OCI-LY7 (cell line): ENCODE measurements around the gene RETREG2. TPM values are rescaled to one million over a fixed set of nuclear protein-coding genes. Genes with fewer than 3 reads are reported as not detected.

Experiments used
- BruUV-seq: library from RNA; stranded (reverse); fragments of 400-500 nt; replicated peaks from 2 replicates; lab custom pipeline; 2021; lab: Mats Ljungman, UMichigan
- CTCF ChIA-PET: fragments of 300-600 bp; sonication (Branson Sonifier 250); formaldehyde crosslinking; loops from one replicate; lab custom pipeline; 2022; ENCODE audit warnings: antibody characterized with exemption; ENCODE audit not compliant: unreplicated experiment; lab: Charles Lee
- POLR2A ChIA-PET: fragments of 300-600 bp; sonication (Branson Sonifier 250); formaldehyde crosslinking; loops from one replicate; lab custom pipeline; 2022; ENCODE audit warnings: antibody characterized with exemption; lab: Charles Lee
- DNase-seq: peaks from one replicate; pipeline ENCODE4 v3.0.0-alpha.2; 2015; ENCODE audit warnings: low spot score
- H2AFZ ChIP-seq: fragments of 200-600 bp; sonication (generic), shearing (Covaris generic); 2 replicates; pipeline ENCODE4 v1.6.1; 2014; ENCODE audit warnings: mild to moderate bottlenecking, antibody characterized with exemption, low read length, moderate library complexity
- H3K27ac ChIP-seq: fragments of 200-600 bp; sonication (generic); 2 replicates; pipeline ENCODE4 v1.5.1; 2014; ENCODE audit warnings: mixed run types, low read depth, mild to moderate bottlenecking, moderate library complexity, low read length, inconsistent platforms; ENCODE audit not compliant: poor library complexity, severe bottlenecking
- H3K36me3 ChIP-seq: fragments of 200-600 bp; sonication (generic); 2 replicates; pipeline ENCODE4 v1.6.1; 2014; ENCODE audit warnings: mild to moderate bottlenecking, antibody characterized with exemption, low read length, moderate library complexity, mixed read lengths; ENCODE audit not compliant: insufficient read depth
- H3K4me1 ChIP-seq: fragments of 200-600 bp; sonication (generic); 2 replicates; pipeline ENCODE4 v1.5.1; 2014; ENCODE audit warnings: mild to moderate bottlenecking, low read length; ENCODE audit not compliant: insufficient read depth, poor library complexity, severe bottlenecking
- H3K4me2 ChIP-seq: fragments of 200-600 bp; sonication (generic); 2 replicates; pipeline ENCODE4 v1.6.1; 2014; ENCODE audit warnings: mild to moderate bottlenecking, low read length
- H3K4me3 ChIP-seq: fragments of 200-600 bp; sonication (generic); 2 replicates; pipeline ENCODE4 v1.5.1; 2014; ENCODE audit warnings: mild to moderate bottlenecking, low read depth, low read length; ENCODE audit not compliant: poor library complexity, severe bottlenecking
- H3K79me2 ChIP-seq: fragments of 200-600 bp; sonication (generic); 2 replicates; pipeline ENCODE4 v1.6.1; 2016; ENCODE audit warnings: low read depth, mild to moderate bottlenecking, low read length, moderate library complexity, mixed read lengths; ENCODE audit not compliant: insufficient read depth
- H3K9me2 ChIP-seq: fragments of 200-600 bp; sonication (generic); 2 replicates; pipeline ENCODE4 v1.6.1; 2016; ENCODE audit warnings: mild to moderate bottlenecking, low read length, mixed read lengths; ENCODE audit not compliant: insufficient read depth
- H3K9me3 ChIP-seq: fragments of 200-600 bp; sonication (generic); 2 replicates; pipeline ENCODE4 v1.6.1; 2014; ENCODE audit warnings: mild to moderate bottlenecking, mixed run types, low read length, mixed read lengths
- H4K20me1 ChIP-seq: fragments of 200-600 bp; sonication (generic); 2 replicates; pipeline ENCODE4 v1.6.1; 2014; ENCODE audit warnings: mild to moderate bottlenecking, antibody characterized with exemption, low read length, moderate library complexity, mixed read lengths; ENCODE audit not compliant: insufficient read depth
- EZH2phosphoT487 ChIP-seq: fragments of 200-600 bp; sonication (generic); IDR thresholded peaks from 2 replicates; pipeline ENCODE4 v1.6.1; 2018; ENCODE audit warnings: low read depth, borderline replicate concordance, mild to moderate bottlenecking, mixed run types, antibody characterized with exemption, low read length, moderate library complexity, mixed read lengths
- intact Hi-C: fragments of 100-400 bp; cut with micrococcal nuclease; formaldehyde crosslinking; loops from one replicate; pipeline ENCODE4 v1.10.0; 2022; ENCODE audit not compliant: unreplicated experiment
- total RNA-seq, 2 experiments: library from RNA; depleted of rRNA in 1 of 2; stranded (reverse); fragments of >200 nt in 1 of 2; shearing (Covaris generic) in 1 of 2; gene quantifications; 2 replicates each; pipeline ENCODE4 v1.2.3, GENCODE V29; 2014 to 2022
- TF ChIP-seq, protein P1 (sequence below): fragments of 200-600 bp; sonication (generic); conservative IDR thresholded peaks from 2 replicates; pipeline ENCODE4 v1.5.1; 2014; ENCODE audit warnings: mild to moderate bottlenecking, antibody characterized with exemption, low read length, moderate library complexity, mixed read lengths

RETREG2 gene
- total RNA-seq, 2 experiments from 2014 or later = 59.1 to 74.6 TPM

GRCh38 chr2:219197388-219197787 lies 19.3 kb downstream of the RETREG2 start:
- H3K4me3 ChIP-seq = no peak overlapping the region
- no TSS peak for BruUV-seq
- H2AFZ ChIP-seq = no peak overlapping the region
- TF ChIP-seq, protein P1, sequence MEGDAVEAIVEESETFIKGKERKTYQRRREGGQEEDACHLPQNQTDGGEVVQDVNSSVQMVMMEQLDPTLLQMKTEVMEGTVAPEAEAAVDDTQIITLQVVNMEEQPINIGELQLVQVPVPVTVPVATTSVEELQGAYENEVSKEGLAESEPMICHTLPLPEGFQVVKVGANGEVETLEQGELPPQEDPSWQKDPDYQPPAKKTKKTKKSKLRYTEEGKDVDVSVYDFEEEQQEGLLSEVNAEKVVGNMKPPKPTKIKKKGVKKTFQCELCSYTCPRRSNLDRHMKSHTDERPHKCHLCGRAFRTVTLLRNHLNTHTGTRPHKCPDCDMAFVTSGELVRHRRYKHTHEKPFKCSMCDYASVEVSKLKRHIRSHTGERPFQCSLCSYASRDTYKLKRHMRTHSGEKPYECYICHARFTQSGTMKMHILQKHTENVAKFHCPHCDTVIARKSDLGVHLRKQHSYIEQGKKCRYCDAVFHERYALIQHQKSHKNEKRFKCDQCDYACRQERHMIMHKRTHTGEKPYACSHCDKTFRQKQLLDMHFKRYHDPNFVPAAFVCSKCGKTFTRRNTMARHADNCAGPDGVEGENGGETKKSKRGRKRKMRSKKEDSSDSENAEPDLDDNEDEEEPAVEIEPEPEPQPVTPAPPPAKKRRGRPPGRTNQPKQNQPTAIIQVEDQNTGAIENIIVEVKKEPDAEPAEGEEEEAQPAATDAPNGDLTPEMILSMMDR = no peak
- TF ChIP-seq EZH2phosphoT487 = no peak
- no peak for DNase-seq
- H3K9me3 ChIP-seq = no peaks in the 10 kb centered on the region
- ChIA-PET CTCF (interaction anchor here (0.6 kb wide), 1 partner anchor 9 kb away, joined by 7 read pairs; the partner anchor contains the start of gene ZFAND2B), POLR2A (interaction anchor here (0.8 to 0.9 kb wide), 2 partner anchors 9 to 15 kb away, joined by 3 to 4 read pairs; partner anchors contain the start of gene ZFAND2B)
- H3K36me3 ChIP-seq = no peaks in the 10 kb centered on the region
- no peaks in the 10 kb centered on the region for H3K9me2 ChIP-seq
- H3K4me1 ChIP-seq = no peaks in the 10 kb centered on the region
- H3K79me2 ChIP-seq = no peaks in the 10 kb centered on the region
- no peaks in the 10 kb centered on the region for H4K20me1 ChIP-seq
- H3K4me2 ChIP-seq = no peak overlapping the region
- H3K27ac ChIP-seq = no peak overlapping the region
- intact Hi-C loops = no loop called here

GRCh38 chr2:219198974-219199373 lies 20.9 kb downstream of the RETREG2 start:
- Histone ChIP-seq H3K9me3 (no peaks in the 10 kb centered on the region), H3K9me2 (no peaks in the 10 kb centered on the region), H3K4me3 (no peak overlapping the region), H3K36me3 (no peaks in the 10 kb centered on the region), H3K4me2 (no peak overlapping the region), H3K4me1 (no peaks in the 10 kb centered on the region), H3K27ac (no peak overlapping the region), H4K20me1 (no peaks in the 10 kb centered on the region), H3K79me2 (no peaks in the 10 kb centered on the region), H2AFZ (no peak overlapping the region)
- ChIA-PET CTCF (interaction anchor here (0.7 kb wide), 1 partner anchor 27 kb away, joined by 3 read pairs; no protein-coding TSS in a partner anchor), POLR2A (no interaction called here)
- intact Hi-C loops = no loop called here
- DNase-seq = no peak
- TF ChIP-seq, protein P1 = no peak
- no peak for TF ChIP-seq EZH2phosphoT487
- BruUV-seq = no TSS peak

GRCh38 chr2:219199470-219200211 lies 21.6 kb downstream of the RETREG2 start:
- Histone ChIP-seq H3K9me2 (no peaks in the 10 kb centered on the region), H3K79me2 (no peaks in the 10 kb centered on the region), H4K20me1 (no peaks in the 10 kb centered on the region), H3K36me3 (no peaks in the 10 kb centered on the region), H3K27ac (no peak overlapping the region), H2AFZ (no peak overlapping the region), H3K4me1 (no peaks in the 10 kb centered on the region), H3K4me2 (no peak overlapping the region), H3K9me3 (peaks cover 3% of the 10 kb centered on the region; the same call in 1 of the 2 replicates), H3K4me3 (no peak overlapping the region)
- no TSS peak for BruUV-seq
- ChIA-PET CTCF (interaction anchor here (0.7 kb wide), 1 partner anchor 28 kb away, joined by 3 read pairs; no protein-coding TSS in a partner anchor), POLR2A (interaction anchor here (0.9 kb wide), 1 partner anchor 8 kb away, joined by 4 read pairs; no protein-coding TSS in a partner anchor)
- DNase-seq = no peak
- intact Hi-C loops = no loop called here
- TF ChIP-seq, protein P1 = no peak
- TF ChIP-seq EZH2phosphoT487 = no peak
